AG10803 (cell line): Measurements from ENCODE around the gene NEGR1.
A peak's percentile ranks its signal among the peaks of the same experiment; 100 is the strongest.

Source experiments
- DNase-seq: peaks from one replicate; pipeline ENCODE4 v3.0.0; 2010; ENCODE audit warnings: low read depth
- H3K4me3 ChIP-seq: 2 replicates; pipeline ENCODE4 v1.5.1; 2011; ENCODE audit warnings: mild to moderate bottlenecking, low read length, control low read depth
- TF ChIP-seq, protein P1 (sequence below): conservative IDR thresholded peaks from 2 replicates; pipeline ENCODE4 v1.5.1; 2011; ENCODE audit warnings: mild to moderate bottlenecking, low read length, control low read depth, inconsistent platforms

The NEGR1 gene

DNA sequence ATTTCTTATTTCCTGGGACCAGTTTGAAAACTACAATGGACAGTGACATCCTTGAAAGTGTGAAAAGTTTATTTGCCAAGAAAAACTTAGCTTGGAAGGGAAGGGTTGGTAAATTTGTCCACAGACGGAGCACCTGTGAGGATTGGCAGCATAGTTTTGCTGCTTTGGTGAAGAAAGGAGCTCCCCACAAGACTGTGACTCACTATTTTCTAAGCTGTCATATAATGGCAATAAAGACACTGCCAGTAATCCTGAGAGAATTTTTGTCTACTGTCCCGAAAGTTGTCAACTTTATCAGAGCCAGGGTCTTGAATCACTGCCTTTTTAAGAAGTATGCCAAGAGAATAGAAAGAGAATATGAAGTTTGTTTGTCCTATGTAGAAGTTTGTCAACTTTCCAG, 230.8 kb downstream of the NEGR1 start:
- TF ChIP-seq, protein P1, sequence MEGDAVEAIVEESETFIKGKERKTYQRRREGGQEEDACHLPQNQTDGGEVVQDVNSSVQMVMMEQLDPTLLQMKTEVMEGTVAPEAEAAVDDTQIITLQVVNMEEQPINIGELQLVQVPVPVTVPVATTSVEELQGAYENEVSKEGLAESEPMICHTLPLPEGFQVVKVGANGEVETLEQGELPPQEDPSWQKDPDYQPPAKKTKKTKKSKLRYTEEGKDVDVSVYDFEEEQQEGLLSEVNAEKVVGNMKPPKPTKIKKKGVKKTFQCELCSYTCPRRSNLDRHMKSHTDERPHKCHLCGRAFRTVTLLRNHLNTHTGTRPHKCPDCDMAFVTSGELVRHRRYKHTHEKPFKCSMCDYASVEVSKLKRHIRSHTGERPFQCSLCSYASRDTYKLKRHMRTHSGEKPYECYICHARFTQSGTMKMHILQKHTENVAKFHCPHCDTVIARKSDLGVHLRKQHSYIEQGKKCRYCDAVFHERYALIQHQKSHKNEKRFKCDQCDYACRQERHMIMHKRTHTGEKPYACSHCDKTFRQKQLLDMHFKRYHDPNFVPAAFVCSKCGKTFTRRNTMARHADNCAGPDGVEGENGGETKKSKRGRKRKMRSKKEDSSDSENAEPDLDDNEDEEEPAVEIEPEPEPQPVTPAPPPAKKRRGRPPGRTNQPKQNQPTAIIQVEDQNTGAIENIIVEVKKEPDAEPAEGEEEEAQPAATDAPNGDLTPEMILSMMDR: no peak
- peak; percentile 4 for DNase-seq

DNA sequence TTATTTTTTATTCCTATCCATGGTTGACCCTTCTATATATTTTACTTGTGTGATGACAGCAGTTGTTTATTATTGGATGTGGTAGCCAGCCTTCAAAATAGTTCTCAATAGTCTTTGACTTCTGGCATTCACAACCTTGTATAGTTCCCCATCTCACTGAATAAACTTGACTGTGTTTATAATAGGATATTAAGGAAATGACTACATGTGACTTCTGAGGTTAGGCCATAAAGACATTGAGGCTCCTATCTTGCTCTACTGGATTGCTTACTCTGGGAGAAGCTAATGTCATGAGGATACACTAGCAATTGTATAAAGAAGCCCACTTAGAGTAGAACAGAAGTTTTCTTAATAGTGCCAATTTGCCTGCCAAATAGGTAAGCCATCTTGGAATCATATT, 231.8 kb downstream of the NEGR1 start:
- no peak for DNase-seq
- TF ChIP-seq, protein P1: no peak
- H3K4me3 ChIP-seq: no peak overlapping the region

More for the DNA sequence above, 230.8 kb downstream of the NEGR1 start:
- no peak overlapping the region for H3K4me3 ChIP-seq

DNA sequence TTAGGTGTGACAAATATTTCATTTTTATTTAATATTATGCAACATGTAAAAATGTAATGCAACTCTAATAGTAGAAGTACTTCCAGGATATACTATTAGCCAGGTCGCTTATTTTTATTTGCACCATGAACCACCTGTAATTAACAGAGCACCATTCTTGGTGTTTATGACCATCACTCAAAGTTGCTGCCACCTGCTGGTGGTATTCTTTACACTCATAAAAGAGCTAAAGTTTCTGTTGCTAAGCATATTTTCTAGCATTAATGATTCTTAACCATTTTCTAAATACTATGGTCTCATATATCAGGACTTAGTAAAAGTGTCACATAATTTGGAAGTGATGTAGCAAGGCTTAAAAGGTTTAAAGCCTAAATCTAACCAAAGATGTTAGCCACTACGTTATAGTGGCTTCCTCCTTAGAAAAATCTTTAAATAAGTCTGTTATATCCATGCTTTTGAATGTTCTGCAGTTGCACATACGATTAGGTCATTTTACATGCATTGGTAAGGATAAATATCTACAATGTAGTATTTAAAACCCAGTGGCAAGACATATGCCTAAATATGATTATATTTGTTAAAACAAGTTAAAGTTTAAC, 244.5 kb downstream of the NEGR1 start:
- TF ChIP-seq, protein P1: peak; percentile 73
- DNase-seq: peak; percentile 51
- H3K4me3 ChIP-seq: no peak overlapping the region

DNA sequence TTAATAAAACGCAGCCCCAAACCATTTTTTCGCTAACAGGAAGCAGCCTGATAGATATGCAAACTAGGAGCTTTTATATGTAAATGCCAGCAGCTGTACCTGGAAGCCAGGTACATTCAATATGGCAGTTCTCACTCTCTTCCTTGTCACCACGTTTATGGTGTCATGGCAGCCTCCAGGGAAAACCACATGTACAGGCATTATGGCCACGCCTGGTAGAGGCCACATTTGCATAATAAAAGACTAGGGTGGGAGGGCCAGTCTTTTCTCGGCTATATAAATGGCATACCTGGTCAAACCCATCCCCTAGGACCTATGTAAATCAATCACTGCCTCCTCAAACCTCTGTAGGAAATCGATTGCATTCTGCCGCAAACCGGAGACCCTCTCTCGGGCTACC, 247.5 kb downstream of the NEGR1 start:
- TF ChIP-seq, protein P1: no peak
- DNase-seq: no peak

DNA sequence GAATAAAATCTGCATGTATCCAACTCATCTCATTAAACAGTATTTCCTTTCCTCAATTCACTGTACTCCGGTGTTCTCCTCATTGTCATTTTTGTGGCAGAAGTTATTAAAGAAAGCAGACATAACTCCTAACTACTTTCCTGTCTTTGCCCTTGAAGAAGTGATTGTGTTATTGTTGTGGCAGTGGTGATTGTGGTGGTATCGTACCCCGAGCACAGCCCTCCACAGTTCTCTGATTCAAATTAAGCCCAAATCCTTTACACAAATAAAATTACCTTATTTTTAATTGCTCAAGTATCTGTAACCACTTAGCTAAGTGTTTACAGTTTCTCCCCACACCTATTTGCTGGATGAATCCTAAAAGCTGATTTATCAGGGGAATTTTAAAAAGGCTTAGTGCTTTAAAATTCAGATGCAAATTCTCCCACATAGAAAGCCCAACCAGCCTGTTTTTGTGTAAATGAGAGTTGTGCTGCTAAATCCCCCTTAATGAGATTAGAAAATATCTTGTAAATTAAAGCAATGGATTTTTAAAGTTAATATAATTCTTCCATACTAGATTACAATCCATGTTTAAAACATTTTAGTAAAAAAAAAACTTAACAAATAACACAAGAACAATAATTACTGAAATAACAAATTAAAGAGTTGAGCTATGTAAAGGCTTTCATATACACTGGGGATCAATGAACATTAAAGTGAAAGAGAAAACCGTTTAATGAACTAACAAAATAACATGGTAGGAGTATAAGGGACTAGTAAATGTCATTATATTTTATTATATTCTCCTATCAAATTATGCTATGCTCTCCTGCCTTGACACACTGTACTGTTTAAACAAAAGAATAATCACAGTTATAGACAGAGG, 259.0 kb downstream of the NEGR1 start:
- DNase-seq: no peak
- TF ChIP-seq, protein P1: no peak
- H3K4me3 ChIP-seq: no peak overlapping the region

More for the DNA sequence above, 247.5 kb downstream of the NEGR1 start:
- H3K4me3 ChIP-seq: no peak overlapping the region

DNA sequence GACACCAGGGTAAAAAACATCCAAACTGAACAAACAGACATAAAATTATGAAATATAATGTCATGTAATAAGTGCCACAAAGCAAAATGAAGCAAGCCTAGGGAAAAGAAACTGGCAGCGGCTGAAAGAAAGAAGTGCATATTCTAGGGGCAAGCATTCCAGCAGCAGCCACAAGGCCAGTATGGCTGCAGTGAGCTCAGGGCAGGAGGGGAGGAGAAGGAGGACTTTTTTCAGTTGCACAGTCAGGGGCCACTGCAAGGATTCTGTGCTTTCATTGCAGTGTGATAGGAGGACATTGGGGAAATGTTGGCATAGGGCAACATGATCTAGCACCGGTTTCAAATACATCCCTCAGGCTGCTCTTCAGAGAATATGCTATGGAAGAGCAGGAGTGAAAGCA, 263.8 kb downstream of the NEGR1 start:
- TF ChIP-seq, protein P1: no peak
- DNase-seq: no peak
- no peak overlapping the region for H3K4me3 ChIP-seq

DNA sequence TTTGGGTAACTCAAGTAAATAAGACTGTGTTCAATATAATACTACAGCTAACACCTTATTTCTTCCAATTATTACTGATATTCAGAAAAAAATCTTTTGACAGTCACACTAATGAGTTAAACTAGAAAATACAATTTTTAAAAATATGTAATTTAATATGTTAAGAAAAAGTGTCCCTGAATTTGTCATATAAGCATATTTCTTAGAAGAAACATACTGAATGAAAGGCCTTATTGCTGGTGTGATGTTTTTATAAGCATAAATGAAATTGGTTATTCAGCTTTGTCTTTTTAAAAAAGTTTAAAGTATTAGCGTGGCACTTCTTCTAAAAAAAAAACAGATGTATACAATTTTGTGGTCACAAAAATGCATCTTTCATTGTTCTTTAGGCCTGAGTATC, 267.3 kb downstream of the NEGR1 start:
- no peak for DNase-seq
- TF ChIP-seq, protein P1: no peak
- no peak overlapping the region for H3K4me3 ChIP-seq
